GM19468 (cell line): ENCODE results near the gene ARAP3.
"Not testable (repeated sequence)": the region's sequence is repeated elsewhere in the genome, so short reads cannot be mapped to it uniquely, and the experiment has no call there.

Experiments used
- ATAC-seq: cut with Tn5 transposase; IDR thresholded peaks from one replicate; pipeline ENCODE4 v1.9.1; 2021; ENCODE audit warnings: mild to moderate bottlenecking, moderate library complexity, moderate number of reproducible peaks; ENCODE audit not compliant: unreplicated experiment; ENCODE audit errors: extremely low read depth

The ARAP3 gene

GRCh38 chr5:141623611-141624010, 58.4 kb downstream of the ARAP3 start:
- ATAC-seq = no peak

- peak; percentile 12 for ATAC-seq
These were observed 58.8 kb downstream of the ARAP3 start for GRCh38 chr5:141623186-141623585.

DNA sequence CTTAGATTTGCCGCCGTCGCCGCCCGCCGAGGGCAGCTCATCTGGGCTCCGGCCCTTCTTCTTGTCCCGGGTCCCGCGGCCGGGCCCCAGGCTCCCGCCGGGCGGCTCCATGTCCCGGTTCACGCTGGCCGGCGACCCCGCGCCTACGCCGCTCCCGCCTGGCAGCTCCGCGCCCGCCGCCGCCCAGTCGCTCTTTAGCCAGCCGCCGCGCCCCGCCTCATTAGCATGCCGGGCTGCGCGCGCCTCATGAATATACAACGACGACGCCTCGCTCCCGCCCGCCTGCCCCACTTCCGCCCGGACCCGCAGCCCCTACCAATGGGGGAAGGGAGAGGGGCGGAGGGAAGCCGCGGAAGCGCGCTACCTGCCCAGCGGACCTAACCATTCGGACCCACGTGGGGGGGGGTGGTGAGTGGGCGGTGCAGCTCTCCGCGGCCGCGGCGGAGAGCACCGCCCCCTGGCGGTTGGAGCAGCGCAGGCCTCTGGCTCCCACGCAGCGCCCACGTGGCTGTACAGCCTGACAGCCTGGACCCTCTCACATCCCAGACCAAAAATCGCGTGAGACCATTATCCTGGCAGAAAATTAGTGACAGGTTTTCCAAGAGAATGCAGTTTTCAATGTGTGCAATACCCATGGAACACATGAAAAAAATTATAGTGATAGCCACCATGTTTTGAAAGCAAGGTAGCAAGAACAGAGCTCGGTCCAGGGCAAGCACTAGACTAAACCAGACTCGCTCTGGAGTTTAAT, 63.1 kb downstream of the ARAP3 start, which contains the start of gene DIAPH1:
DIAPH1 (minus strand) TSS at position 197 of the 751 bp plus-strand sequence; CDS start at position 111, 86 bp downstream.
- ATAC-seq = peak; percentile 72

DNA sequence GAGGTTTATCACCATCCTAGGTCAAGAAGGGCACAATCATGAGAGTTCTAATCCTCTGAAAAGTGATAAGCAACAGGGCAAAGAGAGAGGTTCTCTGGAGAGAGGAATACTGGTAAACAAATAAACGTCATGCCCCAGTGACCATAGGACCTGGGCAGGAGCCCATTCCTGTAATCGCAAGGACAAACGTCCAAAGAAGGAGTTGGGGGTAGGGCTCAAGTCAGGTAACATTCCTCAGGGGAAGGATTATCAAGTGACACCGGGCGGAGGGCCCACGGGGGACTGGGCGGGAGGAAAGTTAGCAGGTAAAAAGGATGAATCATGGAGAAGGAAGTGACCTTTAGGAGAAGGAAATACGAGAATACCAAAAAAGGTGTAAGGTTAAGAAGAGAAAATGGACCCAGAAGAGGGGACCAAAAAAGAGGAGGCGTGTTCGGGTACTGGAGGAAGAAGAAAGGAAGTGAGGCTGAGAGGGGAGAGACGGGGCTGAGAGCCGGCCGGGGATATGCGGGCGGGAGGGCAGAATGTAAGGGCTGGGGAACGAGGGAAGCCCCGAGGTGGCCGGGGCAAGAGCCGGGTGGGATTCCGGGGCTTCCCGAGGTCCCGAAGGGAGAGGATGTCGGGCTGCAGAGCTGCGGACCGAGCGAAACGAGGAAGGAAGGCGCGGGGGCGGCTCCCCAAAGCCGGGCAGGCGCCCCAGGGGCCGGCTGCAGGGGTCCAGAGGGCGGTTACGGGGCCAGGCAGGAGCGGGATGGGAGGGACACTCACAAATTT, 63.8 kb downstream of the ARAP3 start:
- ATAC-seq = peak; percentile 8

- ATAC-seq = no peak
These were observed 64.4 kb downstream of the ARAP3 start for GRCh38 chr5:141617682-141618029.

DNA sequence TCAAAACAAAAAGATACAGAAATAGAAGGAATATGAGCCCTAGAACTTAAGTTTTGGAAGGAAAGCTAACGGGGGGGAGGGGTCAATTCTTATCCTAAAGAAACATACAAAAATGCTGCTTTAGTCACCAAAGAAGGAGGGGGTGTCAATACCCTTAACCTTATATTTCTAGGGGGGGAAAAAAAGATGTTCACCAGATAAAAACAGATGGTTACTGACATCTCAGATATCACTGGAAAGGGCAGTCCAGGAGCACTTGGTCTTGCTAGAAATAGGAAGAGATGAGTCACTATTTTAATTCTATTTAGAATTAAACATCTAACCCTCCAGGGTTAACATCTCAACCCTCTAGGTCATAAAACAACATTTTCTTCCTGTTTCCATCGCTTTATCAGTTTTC, 64.9 kb downstream of the ARAP3 start:
- ATAC-seq = no peak

GRCh38 chr5:141615991-141616720, 65.9 kb downstream of the ARAP3 start:
- ATAC-seq = no peak

GRCh38 chr5:141613344-141613743, 68.7 kb downstream of the ARAP3 start:
- no peak for ATAC-seq

DNA sequence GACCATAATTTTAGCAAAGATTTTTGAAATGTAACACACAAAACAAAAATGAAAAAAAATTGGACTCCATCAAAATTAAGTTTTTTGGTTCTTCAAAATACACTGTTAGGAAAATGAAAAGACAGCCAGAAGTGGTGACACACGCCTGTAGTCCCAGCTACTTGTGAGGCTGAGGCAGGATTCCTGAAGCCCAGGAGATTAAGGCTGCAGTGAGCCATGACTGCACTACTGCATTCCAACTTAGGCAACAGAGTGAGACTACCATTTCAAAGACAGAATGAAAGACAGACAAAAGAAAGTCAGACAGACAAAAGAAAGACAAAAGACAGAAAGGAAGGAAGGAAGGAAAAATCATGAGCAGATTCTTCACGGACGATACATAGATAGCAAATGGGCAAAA, 70.7 kb downstream of the ARAP3 start:
- no peak for ATAC-seq

DNA sequence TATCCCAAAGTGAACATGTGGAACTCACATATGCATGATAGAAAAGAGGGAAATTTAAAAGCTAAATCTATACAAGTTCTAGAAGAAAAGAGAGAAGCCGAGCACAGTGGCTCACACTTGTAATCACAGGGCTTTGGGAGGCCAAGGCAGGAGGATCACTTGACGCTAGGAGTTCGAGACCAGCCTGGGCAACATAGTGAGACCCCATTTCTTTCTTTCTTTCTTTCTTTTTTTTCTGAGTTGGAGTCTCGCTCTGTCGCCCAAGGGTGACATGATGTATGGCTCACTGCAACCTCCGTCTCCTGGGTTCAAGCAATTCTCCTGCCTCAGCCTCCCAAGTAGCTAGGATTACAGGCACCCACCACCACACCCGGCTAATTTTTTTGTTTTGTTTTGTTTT, 72.1 kb downstream of the ARAP3 start:
- not testable (repeated sequence) for ATAC-seq

GRCh38 chr5:141609044-141609443, 73.0 kb downstream of the ARAP3 start:
- ATAC-seq = no peak

GRCh38 chr5:141608557-141608956, 73.5 kb downstream of the ARAP3 start:
- ATAC-seq = no peak

GRCh38 chr5:141608046-141608445, 74.0 kb downstream of the ARAP3 start:
- ATAC-seq = no peak

- peak; percentile 99 for ATAC-seq
These were observed 76.3 kb downstream of the ARAP3 start for GRCh38 chr5:141605523-141606277.

DNA sequence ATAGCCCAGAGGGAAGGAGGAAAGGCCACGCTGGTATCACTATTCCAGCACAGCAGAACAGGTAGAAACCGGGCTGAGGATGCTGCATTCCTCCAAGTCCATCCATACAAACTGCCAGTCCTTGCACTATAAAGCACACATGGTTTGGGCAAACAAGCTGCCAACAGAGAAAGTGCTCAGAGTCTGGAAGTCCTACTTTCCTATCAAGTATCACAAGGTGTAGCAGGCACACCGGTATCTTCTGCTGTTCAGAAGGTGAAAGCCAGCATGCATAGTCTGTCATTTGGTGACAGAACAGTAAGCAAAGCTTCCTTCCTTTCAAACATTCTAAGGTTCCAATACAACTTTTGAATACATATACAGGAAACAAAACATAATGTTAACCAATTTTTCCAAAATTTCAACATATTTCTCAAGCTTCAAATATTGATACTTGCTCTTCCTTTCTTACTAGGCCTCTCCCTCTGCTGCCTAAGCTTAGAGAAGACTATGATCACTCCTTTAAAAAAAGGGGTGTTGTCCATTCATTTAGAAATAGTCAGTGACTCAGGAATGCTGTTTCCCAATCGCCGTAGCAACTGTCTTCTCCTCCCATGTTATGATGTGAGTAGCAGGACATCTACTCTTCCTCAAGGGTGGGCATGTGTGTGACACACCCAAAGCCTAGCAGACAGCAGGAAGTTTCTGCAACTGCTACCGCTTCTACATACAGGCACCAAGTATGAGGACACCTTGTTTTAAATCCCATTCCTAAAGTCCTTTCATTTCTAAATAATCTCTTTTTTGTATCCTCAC, 77.9 kb downstream of the ARAP3 start:
- no peak for ATAC-seq
